Mesothelial cell of epicardium (in vitro differentiated cells): ENCODE results near the gene DGAT2. TPM values are rescaled to one million over a fixed set of nuclear protein-coding genes. Genes with fewer than 3 reads are reported as not detected.

Source experiments
- DNase-seq, 2 experiments: peaks; one replicate each; pipeline ENCODE4 v3.0.0; 2021; ENCODE audit warnings: low spot score in 2 of 2; ENCODE audit not compliant: unreplicated experiment in 2 of 2
- H3K27ac Mint-ChIP-seq: 2 replicates; pipeline ENCODE4 v1.8.0; 2021; ENCODE audit warnings: mixed read lengths
- H3K27me3 Mint-ChIP-seq: 2 replicates; pipeline ENCODE4 v1.8.0; 2021; ENCODE audit warnings: low read depth, mixed read lengths
- H3K36me3 Mint-ChIP-seq: 2 replicates; pipeline ENCODE4 v1.8.0; 2021; ENCODE audit warnings: mixed read lengths
- H3K4me1 Mint-ChIP-seq: 2 replicates; pipeline ENCODE4 v1.8.0; 2021; ENCODE audit warnings: mixed read lengths
- H3K4me3 Mint-ChIP-seq: 2 replicates; pipeline ENCODE4 v1.8.0; 2021; ENCODE audit warnings: mild to moderate bottlenecking, moderate library complexity, mixed read lengths
- H3K9me3 Mint-ChIP-seq: 2 replicates; pipeline ENCODE4 v1.8.0; 2021; ENCODE audit warnings: mixed read lengths
- total RNA-seq: library from RNA; stranded (reverse); gene quantifications from 3 replicates; pipeline ENCODE4 v1.2.1, GENCODE V29; 2021
- TF ChIP-seq, protein P1 (sequence below): fragments of 200-600 bp; sonication (generic); IDR thresholded peaks from one replicate; pipeline ENCODE4 v1.5.0; 2021; ENCODE audit warnings: antibody characterized with exemption; ENCODE audit not compliant: unreplicated experiment

DGAT2 gene
- total RNA-seq, 1 donor from 2014 or later: 1.3 TPM

DNA sequence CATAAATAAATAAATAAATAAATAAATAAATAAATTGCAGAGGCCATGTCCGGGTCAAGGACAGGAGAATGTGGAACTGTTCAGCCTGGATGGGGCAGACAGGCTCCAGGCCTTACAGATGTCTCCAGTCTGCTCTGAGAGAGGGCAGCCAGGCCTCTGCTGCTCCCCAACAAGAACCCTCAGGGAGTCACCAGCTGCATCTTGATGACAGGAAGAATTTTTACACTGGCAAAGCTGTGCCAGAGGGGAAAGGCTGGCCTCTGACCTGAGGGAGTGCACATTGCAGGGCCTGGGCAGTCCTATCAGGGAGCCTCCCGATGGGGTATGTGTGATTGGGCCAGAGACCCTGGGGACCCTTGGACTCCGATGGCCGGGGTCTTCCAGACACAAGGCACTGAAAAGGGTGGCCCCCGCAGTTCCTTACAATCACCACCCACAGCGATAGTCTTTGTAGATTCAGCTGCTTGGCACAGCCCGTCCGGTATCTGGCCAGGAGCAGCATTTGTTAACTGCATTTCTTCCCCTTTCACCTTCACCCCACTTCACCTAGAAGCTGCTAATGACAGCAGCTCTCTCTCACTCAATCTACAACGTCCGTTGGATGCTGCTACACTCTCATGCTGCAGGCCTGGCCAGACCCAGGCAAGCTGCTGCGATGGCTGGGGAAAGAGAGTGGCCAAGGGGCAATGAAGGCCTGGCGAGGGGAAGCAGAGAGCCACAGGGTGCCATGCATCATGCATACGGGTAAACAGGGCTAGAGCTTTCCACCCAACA lies 42.8 kb upstream of the DGAT2 start:
- Mint-ChIP-seq H3K27me3 (peaks cover 3% of the 10 kb centered on the region), H3K4me3 (no peak overlapping the region), H3K27ac (no peak overlapping the region), H3K36me3 (no peaks in the 10 kb centered on the region), H3K9me3 (no peaks in the 10 kb centered on the region), H3K4me1 (peaks cover 2% of the 10 kb centered on the region)
- TF ChIP-seq, protein P1, sequence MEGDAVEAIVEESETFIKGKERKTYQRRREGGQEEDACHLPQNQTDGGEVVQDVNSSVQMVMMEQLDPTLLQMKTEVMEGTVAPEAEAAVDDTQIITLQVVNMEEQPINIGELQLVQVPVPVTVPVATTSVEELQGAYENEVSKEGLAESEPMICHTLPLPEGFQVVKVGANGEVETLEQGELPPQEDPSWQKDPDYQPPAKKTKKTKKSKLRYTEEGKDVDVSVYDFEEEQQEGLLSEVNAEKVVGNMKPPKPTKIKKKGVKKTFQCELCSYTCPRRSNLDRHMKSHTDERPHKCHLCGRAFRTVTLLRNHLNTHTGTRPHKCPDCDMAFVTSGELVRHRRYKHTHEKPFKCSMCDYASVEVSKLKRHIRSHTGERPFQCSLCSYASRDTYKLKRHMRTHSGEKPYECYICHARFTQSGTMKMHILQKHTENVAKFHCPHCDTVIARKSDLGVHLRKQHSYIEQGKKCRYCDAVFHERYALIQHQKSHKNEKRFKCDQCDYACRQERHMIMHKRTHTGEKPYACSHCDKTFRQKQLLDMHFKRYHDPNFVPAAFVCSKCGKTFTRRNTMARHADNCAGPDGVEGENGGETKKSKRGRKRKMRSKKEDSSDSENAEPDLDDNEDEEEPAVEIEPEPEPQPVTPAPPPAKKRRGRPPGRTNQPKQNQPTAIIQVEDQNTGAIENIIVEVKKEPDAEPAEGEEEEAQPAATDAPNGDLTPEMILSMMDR: no peak
- no peak for DNase-seq

DNA sequence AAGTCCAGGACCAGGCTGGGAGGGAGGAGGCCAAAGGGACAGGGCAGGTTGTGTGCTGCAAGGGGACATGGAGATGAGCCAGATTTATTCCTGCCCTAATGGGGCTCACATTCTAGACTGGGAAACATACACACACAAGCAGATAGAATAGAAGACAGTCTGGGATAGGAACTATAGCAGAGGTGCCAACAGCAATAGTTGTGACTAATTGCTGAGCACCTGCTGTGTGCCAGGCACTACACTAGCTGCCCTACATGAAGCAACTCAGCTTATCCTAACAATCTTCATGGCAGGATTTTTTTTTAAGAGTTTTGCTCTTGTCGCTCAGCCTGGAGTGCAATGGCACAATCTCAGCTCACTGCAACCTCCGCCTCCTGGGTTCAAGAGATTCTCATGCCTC lies 39.6 kb upstream of the DGAT2 start:
- TF ChIP-seq, protein P1: no peak
- Mint-ChIP-seq H3K9me3 (no peaks in the 10 kb centered on the region), H3K4me3 (no peak overlapping the region), H3K27me3 (peaks cover 3% of the 10 kb centered on the region), H3K27ac (no peak overlapping the region), H3K4me1 (no peaks in the 10 kb centered on the region), H3K36me3 (no peaks in the 10 kb centered on the region)
- no peak for DNase-seq

DNA sequence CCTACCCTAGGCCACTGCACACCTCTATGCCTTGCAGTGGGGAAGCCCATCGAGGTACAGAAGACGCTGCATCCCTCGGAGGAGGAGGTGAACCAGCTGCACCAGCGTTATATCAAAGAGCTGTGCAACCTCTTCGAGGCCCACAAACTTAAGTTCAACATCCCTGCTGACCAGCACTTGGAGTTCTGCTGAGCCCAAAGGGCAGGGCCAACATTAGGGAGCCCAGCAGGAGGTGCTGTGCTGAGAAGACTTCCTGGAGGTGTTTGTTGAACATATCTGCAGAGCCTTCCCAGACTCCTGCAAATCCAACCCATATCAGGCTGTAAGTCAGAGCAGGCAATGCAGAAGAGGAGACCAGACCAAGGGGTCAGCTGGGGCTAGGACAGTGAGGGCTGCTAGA lies 37.5 kb upstream of the DGAT2 start:
- Mint-ChIP-seq H3K4me1 (no peaks in the 10 kb centered on the region), H3K4me3 (no peak overlapping the region), H3K27ac (no peak overlapping the region), H3K36me3 (no peaks in the 10 kb centered on the region), H3K27me3 (peaks cover 3% of the 10 kb centered on the region), H3K9me3 (no peaks in the 10 kb centered on the region)
- TF ChIP-seq, protein P1: no peak
- DNase-seq: no peak

DNA sequence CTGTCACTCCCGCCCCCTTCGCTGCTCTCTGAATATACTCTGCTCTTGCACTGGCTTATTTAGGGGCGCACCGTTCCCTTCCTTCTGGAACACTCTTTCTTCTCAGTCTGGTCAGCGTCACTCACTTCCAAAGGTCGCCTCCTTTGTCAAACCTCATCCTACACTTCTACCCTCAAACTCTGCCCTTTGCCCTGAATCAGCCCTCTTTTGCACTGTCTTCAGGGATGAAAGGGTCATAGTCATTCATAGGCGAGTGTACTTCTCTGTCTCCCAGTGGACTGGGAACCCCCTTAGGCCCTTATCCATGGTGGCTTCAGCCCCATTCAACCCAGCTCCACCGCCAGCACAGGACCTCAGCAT lies 35.5 kb upstream of the DGAT2 start:
- H3K9me3 Mint-ChIP-seq: no peaks in the 10 kb centered on the region
- DNase-seq: no peak
- no peaks in the 10 kb centered on the region for H3K36me3 Mint-ChIP-seq
- no peak overlapping the region for H3K4me3 Mint-ChIP-seq
- TF ChIP-seq, protein P1: no peak
- H3K27ac Mint-ChIP-seq: no peak overlapping the region
- no peaks in the 10 kb centered on the region for H3K4me1 Mint-ChIP-seq
- H3K27me3 Mint-ChIP-seq: peaks cover 7% of the 10 kb centered on the region

DNA sequence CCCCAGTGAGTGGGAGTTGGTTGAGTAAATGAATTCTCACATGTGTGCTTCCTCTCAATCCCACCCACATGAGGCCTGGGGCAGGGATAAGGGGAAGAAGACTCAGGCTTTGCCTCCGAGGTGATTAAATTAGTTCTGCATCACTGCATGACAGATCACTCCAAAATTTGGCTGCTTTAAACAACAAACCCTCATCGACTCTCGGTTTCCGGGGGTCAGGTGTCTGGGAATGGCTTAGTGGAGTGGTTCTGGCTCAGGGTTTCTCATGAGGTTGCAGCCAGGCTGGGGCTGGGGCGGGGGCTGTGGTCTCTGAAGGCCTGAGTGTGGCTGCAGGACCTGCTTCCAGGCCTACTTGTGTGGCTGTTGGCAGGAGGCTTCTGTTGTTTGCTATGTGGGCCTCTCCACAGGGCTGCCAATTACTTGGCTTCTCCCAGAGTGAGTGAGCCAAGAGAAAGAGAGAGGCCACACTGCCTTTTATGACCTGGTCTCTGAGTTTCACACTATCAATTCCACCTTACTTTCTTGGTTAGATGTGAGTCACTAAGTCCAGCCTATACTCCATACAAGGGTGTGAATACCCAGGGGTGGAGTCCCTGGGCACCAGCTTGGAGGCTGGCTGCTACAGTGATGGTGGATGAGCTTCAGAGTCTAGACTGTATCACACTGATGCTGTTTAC lies 35.0 kb upstream of the DGAT2 start:
- H3K27ac Mint-ChIP-seq: no peak overlapping the region

More for the DNA sequence above, 35.0 kb upstream of the DGAT2 start:
- Mint-ChIP-seq H3K4me1 (no peaks in the 10 kb centered on the region), H3K4me3 (no peak overlapping the region), H3K27me3 (peaks cover 7% of the 10 kb centered on the region), H3K36me3 (no peaks in the 10 kb centered on the region), H3K9me3 (no peaks in the 10 kb centered on the region)
- TF ChIP-seq, protein P1: no peak
- DNase-seq: peak in 1 of 2 experiments; percentile 31
